ENCODE results near the gene AZU1. TPM values are rescaled to one million over a fixed set of nuclear protein-coding genes. Genes with fewer than 3 reads are reported as not detected.
"Not testable (repeated sequence)": the region's sequence is repeated elsewhere in the genome, so short reads cannot be mapped to it uniquely, and the experiment has no call there.

The AZU1 gene
- total RNA-seq, 4 donors from 2014 or later, result 0.37 to 0.76 TPM; not detected in 2

DNA sequence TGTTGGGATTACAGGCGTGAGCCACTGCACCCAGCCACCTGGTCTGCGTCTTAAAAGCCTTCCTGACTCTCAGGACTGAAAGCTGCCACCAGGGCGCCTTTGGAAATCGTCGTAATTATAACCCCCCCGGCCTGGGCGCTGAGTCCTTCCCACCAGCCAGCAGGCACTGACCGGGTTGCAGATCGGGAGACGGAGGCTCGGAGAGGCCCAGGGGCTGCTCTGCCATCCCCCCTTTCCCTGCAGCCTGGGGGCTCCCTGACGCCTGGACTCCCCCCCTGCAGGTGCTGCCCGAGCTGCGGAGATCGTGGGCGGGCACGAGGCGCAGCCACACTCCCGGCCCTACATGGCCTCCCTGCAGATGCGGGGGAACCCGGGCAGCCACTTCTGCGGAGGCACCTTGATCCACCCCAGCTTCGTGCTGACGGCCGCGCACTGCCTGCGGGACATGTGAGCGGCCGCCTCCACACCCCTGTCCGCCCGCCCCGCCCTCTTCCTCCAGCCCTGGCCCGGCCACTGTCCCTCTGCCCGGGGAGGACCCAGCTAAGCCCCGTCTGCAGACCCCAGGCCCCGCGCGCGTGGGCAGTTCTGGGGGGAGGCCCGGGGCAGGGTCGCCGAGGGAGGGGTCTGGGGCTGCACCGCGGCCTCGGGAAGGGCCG lies 15.7 kb downstream of the AZU1 start:
- TF ChIP-seq, protein P1, sequence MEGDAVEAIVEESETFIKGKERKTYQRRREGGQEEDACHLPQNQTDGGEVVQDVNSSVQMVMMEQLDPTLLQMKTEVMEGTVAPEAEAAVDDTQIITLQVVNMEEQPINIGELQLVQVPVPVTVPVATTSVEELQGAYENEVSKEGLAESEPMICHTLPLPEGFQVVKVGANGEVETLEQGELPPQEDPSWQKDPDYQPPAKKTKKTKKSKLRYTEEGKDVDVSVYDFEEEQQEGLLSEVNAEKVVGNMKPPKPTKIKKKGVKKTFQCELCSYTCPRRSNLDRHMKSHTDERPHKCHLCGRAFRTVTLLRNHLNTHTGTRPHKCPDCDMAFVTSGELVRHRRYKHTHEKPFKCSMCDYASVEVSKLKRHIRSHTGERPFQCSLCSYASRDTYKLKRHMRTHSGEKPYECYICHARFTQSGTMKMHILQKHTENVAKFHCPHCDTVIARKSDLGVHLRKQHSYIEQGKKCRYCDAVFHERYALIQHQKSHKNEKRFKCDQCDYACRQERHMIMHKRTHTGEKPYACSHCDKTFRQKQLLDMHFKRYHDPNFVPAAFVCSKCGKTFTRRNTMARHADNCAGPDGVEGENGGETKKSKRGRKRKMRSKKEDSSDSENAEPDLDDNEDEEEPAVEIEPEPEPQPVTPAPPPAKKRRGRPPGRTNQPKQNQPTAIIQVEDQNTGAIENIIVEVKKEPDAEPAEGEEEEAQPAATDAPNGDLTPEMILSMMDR (IDR thresholded peaks at IDR 0.05), result no peak
- TF ChIP-seq POLR2A (IDR thresholded peaks at IDR 0.05), result no peak
- intact Hi-C loops (cut with DNase I; ENCODE audit: low total_unique reads), result loop anchor here (10.0 kb wide), 1 partner anchor 79 kb away; no protein-coding TSS in a partner anchor
- DNase-seq (ENCODE audit: low spot score in 2 of 2), result no peak
- H3K4me3 ChIP-seq (ENCODE audit: low read depth, poor library complexity, severe bottlenecking), result no peak overlapping the region
- WGBS, 2 donors, result 5 to 15% methylated on average over 14 to 22 of the region's 46 CpGs

DNA sequence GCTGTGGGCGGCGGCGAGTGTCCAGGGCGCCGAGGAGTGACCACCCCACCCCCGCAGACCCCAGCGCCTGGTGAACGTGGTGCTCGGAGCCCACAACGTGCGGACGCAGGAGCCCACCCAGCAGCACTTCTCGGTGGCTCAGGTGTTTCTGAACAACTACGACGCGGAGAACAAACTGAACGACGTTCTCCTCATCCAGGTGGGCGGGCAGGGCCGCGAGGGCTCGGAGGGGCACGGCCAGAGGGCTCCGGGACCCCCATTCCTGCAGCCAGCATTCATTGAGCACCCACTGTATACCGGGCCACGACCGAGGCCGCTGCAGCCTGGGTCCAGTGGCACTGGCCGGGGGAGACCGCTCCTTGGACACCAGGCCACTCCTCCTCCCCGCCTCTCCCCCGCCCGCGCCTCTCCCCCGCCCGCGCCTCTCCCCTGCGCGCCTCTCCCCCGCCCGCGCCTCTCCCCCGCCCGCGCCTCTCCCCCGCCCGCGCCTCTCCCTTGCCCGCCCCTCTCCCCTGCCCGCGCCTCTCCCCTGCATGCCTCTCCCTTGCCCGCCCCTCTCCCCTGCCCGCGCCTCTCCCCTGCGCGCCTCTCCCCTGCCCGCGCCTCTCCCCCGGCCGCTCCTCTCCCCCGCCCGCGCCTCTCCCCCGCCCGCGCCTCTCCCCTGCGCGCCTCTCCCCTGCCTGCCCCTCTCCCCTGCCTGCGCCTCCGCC lies 16.4 kb downstream of the AZU1 start:
- intact Hi-C loops (cut with DNase I; ENCODE audit: low total_unique reads), result loop anchor here (10.0 kb wide), 1 partner anchor 79 kb away; no protein-coding TSS in a partner anchor
- WGBS, 2 donors, result 3 to 44% methylated on average over 10 to 20 of the region's 70 CpGs
- H3K4me3 ChIP-seq (ENCODE audit: low read depth, poor library complexity, severe bottlenecking), result no peak overlapping the region
- TF ChIP-seq POLR2A (IDR thresholded peaks at IDR 0.05), result no peak
- TF ChIP-seq, protein P1 (IDR thresholded peaks at IDR 0.05), result no peak
- no peak for DNase-seq (ENCODE audit: low spot score in 2 of 2)

DNA sequence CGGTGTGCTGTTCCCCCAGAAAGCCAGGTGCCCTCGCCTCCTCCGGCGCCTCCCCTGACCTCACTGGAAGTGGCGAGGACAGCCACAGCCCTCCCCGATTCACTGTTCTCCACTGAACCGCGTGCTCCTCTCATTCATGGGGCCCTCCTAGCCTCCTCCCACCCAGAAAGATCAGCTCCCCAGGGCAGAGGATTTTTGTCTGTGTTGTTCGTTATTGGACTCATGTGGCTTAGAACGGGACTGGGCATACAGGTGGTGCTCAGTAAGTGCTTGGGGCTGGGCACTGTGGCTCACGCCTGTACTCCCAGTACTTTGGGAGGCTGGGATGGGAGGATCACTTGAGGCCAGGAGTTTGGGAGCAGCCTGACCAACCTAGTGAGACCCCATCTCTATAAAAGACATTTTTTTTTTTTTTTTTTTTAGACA lies 16.9 kb downstream of the AZU1 start:
- TF ChIP-seq, protein P1 (IDR thresholded peaks at IDR 0.05), result no peak
- TF ChIP-seq POLR2A (IDR thresholded peaks at IDR 0.05), result no peak
- WGBS, 2 donors, result 9 to 32% methylated on average over 8 to 10 of the region's 11 CpGs
- intact Hi-C loops (cut with DNase I; ENCODE audit: low total_unique reads), result loop anchor here (10.0 kb wide), 1 partner anchor 80 kb away; no protein-coding TSS in a partner anchor
- DNase-seq (ENCODE audit: low spot score in 2 of 2), result no peak
- H3K4me3 ChIP-seq (ENCODE audit: low read depth, poor library complexity, severe bottlenecking), result no peak overlapping the region

DNA sequence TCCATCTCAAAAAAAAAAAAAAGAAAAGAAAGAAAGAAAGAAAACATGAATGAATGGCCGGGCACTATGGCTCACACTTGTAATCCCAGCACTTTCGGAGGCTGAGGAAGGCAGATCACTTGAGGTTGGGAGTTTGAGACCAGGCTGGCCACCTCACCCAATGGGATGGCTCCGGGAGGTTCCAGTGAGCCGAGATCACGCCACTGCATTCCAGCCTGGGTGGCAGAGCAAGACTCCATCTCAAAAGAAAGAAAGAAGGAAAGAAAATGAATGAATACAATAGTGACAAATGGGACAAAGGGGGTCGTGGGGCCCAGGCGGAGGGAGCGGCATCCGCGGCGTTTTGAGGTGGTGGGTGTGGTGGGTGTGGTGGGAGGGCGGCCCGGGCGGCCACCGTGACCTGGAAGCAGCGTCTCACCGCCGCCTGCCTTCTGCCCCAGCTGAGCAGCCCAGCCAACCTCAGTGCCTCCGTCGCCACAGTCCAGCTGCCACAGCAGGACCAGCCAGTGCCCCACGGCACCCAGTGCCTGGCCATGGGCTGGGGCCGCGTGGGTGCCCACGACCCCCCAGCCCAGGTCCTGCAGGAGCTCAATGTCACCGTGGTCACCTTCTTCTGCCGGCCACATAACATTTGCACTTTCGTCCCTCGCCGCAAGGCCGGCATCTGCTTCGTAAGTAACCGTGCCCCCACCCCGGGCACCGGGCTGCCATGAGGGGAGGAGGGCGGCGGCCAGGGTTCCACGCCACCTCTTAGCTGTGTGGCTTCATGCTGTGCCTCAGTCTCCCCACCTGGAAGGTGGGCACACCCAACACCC lies 18.3 kb downstream of the AZU1 start:
- TF ChIP-seq, protein P1 (IDR thresholded peaks at IDR 0.05), result no peak
- TF ChIP-seq POLR2A (IDR thresholded peaks at IDR 0.05), result no peak
- intact Hi-C loops (cut with DNase I; ENCODE audit: low total_unique reads), result loop anchor here (10.0 kb wide), 1 partner anchor 81 kb away; no protein-coding TSS in a partner anchor
- no peak for DNase-seq (ENCODE audit: low spot score in 2 of 2)
- 62 to 68% methylated on average over 28 to 35 of the region's 37 CpGs for WGBS, 2 donors
- no peak overlapping the region for H3K4me3 ChIP-seq (ENCODE audit: low read depth, poor library complexity, severe bottlenecking)

DNA sequence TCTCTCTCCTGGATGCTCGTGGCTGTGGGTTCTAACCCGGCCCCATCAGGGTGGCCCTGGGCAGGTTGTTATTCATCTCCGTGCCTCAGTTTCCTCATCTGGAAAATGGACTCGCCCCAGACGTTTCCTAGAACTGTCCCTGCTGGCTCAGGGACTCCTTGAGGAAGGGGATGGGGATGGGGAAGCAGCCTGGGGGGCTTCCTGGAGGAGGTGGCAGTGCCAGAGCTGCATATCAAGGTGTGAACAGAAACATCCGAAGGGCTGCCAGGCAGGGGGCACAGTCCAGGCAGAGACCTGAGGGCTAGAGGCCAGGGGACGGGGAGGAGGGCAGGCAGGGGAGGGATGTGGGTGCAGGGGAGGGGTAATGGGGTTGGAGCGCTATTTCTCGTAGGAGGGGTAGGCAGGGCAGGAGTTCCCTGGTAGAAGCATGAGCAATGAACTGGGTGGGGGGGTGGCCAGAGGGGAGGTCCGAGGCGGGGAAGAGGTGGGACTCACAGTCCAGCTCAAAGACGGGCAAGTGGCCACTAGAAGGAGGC lies 20.8 kb downstream of the AZU1 start:
- intact Hi-C loops (cut with DNase I; ENCODE audit: low total_unique reads), result loop anchor here (10.0 kb wide), 1 partner anchor 84 kb away; no protein-coding TSS in a partner anchor
- no peak for DNase-seq (ENCODE audit: low spot score in 2 of 2)
- TF ChIP-seq, protein P1 (IDR thresholded peaks at IDR 0.05), result no peak
- no peak for TF ChIP-seq POLR2A (IDR thresholded peaks at IDR 0.05)
- H3K4me3 ChIP-seq (ENCODE audit: low read depth, poor library complexity, severe bottlenecking), result no peak overlapping the region
- WGBS, 2 donors, result 34 to 41% methylated on average over 12 of the region's 12 CpGs

DNA sequence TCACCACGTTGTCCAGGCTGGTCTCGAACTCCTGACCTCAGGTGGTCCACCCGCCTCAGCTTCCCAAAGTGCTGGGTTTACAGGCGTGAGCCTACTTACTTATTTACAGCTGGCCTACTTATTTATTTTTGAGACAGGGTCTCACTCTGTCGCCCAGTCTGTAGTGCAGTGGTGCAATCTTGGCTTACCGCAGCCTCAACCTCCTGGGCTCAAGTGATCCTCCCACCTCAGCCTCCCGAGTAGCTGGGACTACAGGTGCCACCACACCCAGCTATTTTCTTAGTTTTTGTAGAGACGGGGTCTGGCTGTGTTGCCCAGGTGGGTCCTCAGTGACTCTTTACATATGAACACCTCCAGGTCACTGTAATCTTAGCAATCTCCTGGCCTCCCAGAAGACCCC lies 21.6 kb downstream of the AZU1 start:
- DNase-seq (ENCODE audit: low spot score in 2 of 2); H3K4me3 ChIP-seq (ENCODE audit: low read depth, poor library complexity, severe bottlenecking): not testable (repeated sequence)
- intact Hi-C loops (cut with DNase I; ENCODE audit: low total_unique reads), result loop anchor here (10.0 kb wide), 1 partner anchor 84 kb away; no protein-coding TSS in a partner anchor
- 82 to 85% methylated on average over 8 of the region's 8 CpGs for WGBS, 2 donors

All from lower leg skin (tissue), 4 donors.